NCI-H187 treated with DMSO at 0.1 percent for 48 hours (cell line): ENCODE data around the gene SLC16A12.

Experiments
- DNase-seq: peaks from one replicate; lab custom pipeline; 2025; lab: John Stamatoyannopoulos, UW

Gene SLC16A12

DNA sequence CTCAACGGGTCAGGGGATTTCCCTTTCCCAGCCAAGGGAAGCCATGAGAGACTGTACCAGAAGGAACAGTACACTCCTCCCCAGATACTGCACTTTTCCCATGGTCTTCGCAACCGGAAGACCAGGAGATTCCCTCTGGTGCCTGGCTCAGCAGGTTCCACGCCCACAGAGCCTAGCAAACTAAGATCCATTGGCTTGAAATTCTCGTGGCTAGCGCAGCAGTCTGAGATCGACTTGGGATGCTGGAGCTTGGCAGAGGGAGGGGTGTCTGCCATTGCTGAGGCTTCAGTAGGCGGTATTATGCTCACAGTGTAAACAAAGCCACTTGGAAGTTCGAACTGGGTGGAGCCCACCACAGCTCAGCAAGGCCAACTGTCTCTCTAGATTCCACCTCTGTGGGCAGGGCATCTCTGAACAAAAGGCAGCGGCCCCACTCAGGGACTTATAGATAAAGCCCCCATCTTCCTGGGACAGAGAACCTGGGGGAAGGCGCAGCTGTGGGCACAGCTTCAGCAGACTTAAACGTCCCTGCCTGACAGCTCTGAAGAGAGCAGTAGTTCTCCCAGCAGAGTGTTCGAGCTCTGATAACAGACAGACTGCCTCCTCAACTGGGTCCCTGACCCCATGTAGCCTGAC, 29.6 kb downstream of the SLC16A12 start:
- no peak for DNase-seq

DNA sequence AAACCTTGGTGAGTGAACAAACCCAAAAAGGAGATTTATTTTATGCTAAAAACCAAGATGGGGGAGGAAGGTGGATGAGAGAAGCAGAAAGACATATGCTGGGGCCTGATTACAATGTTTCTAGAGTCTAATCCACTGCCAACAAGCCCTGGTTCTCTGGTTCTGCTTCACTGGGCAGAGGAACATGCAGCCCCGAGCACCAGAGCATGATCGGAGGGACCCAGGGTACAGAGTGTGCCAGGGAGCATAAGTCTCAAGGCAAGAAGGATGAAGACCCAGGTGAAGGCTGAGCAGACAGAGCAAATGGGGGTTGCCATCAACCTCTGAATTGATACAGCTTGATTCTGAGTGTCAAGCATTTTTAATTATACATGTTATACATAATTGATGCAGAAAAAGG, 30.7 kb downstream of the SLC16A12 start:
- no peak for DNase-seq

DNA sequence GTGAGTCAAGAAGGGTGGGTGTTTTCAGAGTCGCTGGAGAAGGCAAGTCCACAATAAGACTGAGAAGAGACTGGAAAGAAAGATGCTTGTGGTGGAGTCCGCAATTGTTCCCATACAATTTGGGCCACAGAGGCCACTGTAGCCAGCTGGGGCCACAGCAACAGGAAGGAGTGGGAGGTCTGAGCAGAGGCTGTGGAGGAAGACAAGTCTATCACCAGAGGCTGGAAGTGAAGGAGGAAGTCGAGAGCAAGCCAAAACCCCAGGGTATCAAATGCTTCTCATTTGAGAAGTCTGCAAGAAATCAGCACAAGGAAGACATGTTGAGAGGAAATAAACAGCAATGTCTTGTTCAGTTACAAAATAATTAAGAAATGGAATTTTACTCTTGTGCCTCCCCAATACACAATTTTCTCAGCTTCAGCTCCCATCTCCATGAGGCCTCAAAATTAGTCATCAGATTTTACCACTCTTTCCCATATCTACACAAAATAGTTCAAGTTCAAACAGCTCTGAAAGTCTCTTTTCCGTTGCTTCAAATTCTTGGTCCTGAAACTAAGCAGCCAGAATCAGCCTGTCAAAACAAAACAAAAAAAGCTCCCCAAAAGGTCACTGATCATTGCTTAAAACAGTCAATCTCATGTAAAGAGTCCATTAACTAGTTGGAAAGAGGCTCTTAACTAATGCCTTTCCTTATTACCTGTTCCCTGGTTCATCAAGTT, 31.6 kb downstream of the SLC16A12 start:
- no peak for DNase-seq

GRCh38 chr10:89503151-89503550, 32.2 kb downstream of the SLC16A12 start:
- DNase-seq, result no peak

GRCh38 chr10:89502549-89502948, 32.8 kb downstream of the SLC16A12 start:
- no peak for DNase-seq

DNA sequence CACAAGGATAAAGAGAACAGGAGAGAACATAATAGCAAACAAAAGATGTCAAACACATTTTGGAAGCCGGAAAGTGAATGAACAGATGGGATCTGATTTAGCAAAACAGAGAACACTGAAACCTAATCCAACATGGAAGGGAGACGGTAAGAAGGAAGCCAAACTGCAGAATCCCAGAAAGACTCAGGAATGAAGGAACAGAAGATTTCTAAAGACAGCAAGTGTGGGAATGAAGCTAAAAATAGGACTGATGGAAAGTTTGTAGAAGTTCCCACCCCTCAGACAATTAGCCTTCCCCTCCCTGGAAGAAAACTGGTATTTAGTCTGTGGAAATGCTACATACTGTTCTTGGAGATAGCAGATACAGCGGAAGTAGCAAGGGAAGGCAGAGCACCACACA, 40.8 kb downstream of the SLC16A12 start:
- DNase-seq, result no peak

- DNase-seq, result no peak
Observed at GRCh38 chr10:89494068-89494467, 41.3 kb downstream of the SLC16A12 start.

DNA sequence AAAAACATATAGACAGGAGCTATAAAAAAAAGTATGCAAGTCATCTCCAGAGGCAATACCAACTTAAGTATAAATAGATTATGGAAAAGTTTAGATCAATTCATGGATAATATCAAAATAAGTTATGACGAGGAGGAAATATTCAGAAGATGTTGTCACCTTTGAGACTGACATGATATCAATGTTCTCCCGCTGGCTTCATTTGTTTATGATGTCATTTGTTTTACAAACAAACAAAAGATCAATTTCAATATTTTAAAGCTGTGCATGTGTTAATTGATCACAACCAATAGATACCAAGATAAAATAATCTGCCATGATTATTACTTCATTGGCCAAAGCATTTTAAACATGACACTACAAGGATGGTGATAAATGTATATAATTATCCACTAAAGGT, 43.5 kb downstream of the SLC16A12 start:
- no peak for DNase-seq

GRCh38 chr10:89490596-89491335, 44.6 kb downstream of the SLC16A12 start:
- DNase-seq, result no peak

DNA sequence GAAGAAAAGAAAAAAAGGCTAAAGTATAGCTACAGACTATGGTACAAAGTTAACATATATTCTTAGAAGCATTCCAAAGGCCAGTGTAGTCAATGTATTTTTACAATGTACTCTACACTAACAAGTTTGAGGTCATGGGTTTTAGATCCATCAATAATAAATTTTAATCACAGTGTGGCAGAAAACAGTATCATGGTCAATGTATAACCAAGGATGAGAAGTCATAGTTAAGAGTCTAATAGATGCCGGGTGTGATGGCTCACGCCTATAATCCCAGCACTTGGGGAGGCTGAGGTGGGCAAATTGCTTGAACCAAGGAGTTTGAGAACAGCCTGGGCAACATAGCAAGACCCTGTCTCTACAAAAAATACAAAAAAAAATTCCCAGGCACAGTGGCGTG, 53.1 kb downstream of the SLC16A12 start:
- no peak for DNase-seq

DNA sequence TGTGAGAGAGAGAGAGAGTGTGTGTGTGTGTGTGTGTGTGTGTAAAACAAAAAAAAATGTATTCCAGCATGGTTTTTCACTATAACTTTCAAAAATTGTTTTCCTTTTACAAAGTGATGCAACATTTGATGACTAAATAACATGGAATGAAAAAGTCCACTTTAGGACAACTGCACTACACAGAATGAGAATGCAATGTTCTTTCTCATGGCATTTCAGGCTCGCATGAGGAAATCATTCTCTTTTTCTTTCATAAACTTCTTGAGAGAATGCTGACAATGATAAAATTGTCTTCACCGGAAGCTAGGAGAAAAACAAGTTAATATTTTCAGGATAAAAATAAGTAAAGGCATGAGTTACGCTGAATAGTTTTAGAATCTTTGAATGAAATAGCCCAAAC, 53.7 kb downstream of the SLC16A12 start:
- DNase-seq, result no peak

DNA sequence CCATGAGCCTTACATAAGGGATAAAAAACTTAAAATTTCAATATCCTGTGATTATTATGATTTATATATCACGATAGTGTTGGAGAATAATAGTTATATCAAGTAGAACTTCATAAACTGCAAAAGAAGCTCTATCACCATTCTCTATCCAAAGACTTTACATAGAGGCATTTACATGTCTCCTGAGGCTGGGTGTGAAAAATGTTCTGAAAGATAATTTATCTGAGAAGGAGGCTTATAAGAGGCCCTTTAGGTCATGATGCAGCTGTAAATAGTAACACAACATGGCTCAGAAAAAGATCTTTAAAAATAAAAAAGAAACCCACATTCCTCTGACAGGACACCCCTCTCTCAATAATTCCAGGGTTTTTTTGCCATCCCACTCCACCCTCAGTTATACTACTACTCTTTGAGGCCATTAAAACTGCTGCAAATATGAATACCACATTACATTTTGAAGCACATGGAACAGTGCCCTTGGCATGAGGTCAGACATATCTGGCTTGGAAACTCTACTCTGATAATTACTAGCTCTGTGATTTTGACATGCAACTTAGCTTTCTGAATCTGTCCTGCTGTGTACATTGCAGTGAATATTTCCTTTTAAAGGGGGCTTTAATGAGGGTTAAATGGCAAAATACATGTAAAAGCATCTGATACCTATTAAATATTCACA, 55.5 kb downstream of the SLC16A12 start:
- no peak for DNase-seq

GRCh38 chr10:89478739-89479654, 56.4 kb downstream of the SLC16A12 start:
- no peak for DNase-seq

DNA sequence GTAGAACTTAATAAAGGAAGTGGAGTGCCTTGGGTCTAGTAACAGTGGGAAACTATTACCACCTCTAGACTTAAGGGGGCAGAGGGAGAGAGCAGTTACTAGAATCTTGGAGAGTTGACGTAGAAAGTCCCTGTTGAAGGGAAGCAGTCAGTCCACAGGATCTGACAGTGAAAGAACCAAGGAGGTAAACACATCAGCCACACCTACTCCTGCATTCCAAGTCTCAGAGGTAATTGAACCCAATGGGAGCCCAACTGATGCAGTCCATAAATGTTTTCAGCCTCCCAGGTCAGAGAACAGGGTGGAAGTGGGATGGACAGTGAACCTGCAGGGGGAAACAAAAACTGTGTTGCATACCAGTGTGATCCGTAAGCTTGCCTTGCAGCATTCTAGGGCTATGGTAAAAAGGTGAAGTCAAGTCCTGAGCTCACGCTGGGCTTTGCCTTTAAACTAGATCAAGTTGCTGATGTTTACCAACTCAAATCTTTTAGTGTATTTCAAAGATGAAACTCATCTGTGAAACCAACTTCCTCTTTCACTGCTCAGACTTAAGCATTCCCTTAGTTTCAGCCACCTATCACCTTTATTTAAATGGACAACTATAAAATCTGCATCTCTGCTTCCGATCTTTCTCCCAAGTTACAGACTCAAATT, 57.2 kb downstream of the SLC16A12 start:
- no peak for DNase-seq

GRCh38 chr10:89476150-89476549, 59.2 kb downstream of the SLC16A12 start:
- no peak for DNase-seq

- no peak for DNase-seq
Observed at GRCh38 chr10:89475591-89475998, 59.8 kb downstream of the SLC16A12 start.

- DNase-seq, result no peak
Observed at GRCh38 chr10:89475125-89475524, 60.3 kb downstream of the SLC16A12 start.

- DNase-seq, result no peak
Observed at GRCh38 chr10:89474452-89474851, 60.9 kb downstream of the SLC16A12 start.

- DNase-seq, result no peak
Observed at GRCh38 chr10:89471110-89471809, 64.1 kb downstream of the SLC16A12 start.

GRCh38 chr10:89470628-89471027, 64.8 kb downstream of the SLC16A12 start:
- DNase-seq, result no peak
